Measurements from ENCODE around the gene DAGLB. TPM values are rescaled to one million over a fixed set of nuclear protein-coding genes. Genes with fewer than 3 reads are reported as not detected.

The DAGLB gene
- total RNA-seq, 1 donor from 2014 or later: 19.3 TPM

DNA sequence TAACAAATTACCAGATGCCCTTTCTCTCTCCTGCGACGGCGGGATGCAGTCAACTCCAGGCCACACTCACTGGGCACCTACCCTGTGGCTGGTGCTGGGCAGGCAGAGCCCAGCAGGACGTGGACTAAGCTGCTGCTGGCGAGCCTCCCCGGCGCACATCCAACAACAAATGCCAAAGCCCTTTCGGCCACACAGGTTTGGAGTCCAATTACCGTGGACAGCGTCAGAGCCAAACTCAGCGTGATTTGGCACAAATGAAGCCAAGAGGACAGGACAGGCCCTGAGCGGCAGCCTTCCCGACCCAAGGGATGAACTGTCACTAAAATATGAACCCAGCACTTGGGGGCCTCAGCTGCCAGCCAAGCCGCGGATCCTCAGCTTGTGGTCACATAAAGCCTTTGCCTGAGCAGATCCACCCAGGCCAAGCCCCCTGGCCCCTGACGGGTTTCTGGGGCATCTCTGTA is 28.4 kb downstream of the DAGLB start:
- Histone ChIP-seq H3K27ac (ENCODE audit: low read depth, low read length) (peak overlapping the region; percentile 88), H3K9ac (ENCODE audit: low read depth in 1 of 3, low read length in 3 of 3) (peak overlapping the region; percentile 48 to 79 (median 59)), H3K36me3 (ENCODE audit: control insufficient read depth in 3 of 3, insufficient read depth in 3 of 3, low read length in 3 of 3) (peaks cover 21 to 27% (median 27%) of the 10 kb centered on the region in 3 donors), H3K4me1 (ENCODE audit: control insufficient read depth in 3 of 3, insufficient read depth in 3 of 3, low read length in 3 of 3) (peaks cover 9 to 26% (median 23%) of the 10 kb centered on the region in 3 donors), H3K27me3 (ENCODE audit: control insufficient read depth in 3 of 3, insufficient read depth in 3 of 3, low read length in 3 of 3) (no peaks in the 10 kb centered on the region), H3K4me3 (ENCODE audit: low read length in 3 of 3) (no peak overlapping the region), H3K9me3 (ENCODE audit: control insufficient read depth in 3 of 3, low read length in 3 of 3) (no peaks in the 10 kb centered on the region)

DNA sequence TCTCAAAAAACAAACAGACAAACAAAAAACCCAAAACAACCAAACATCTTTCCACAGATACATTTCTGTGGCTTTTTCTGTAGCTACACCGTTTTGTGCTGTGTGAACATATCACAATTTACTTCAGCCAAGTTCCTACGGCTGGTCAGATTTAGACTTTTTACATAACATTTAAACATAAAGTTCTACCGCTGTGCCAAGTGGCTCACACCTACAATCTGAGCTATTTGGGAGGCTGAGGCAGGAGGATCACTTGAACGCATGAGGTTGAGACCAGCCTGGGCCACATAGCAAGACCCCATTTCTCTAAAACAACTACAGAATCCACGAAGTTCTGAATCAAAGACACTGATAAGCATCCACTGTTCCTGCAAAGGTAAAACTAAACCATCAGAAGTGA is 30.3 kb downstream of the DAGLB start:
- H3K27me3 ChIP-seq (ENCODE audit: control insufficient read depth in 3 of 3, insufficient read depth in 3 of 3, low read length in 3 of 3): no peaks in the 10 kb centered on the region
- H3K9me3 ChIP-seq (ENCODE audit: control insufficient read depth in 3 of 3, low read length in 3 of 3): no peaks in the 10 kb centered on the region
- H3K36me3 ChIP-seq (ENCODE audit: control insufficient read depth in 3 of 3, insufficient read depth in 3 of 3, low read length in 3 of 3): peaks cover 33 to 37% (median 34%) of the 10 kb centered on the region in 3 donors
- no peak overlapping the region for H3K9ac ChIP-seq (ENCODE audit: low read depth in 1 of 3, low read length in 3 of 3)
- H3K27ac ChIP-seq (ENCODE audit: low read depth, low read length): no peak overlapping the region
- peaks cover 6 to 15% (median 13%) of the 10 kb centered on the region in 3 donors for H3K4me1 ChIP-seq (ENCODE audit: control insufficient read depth in 3 of 3, insufficient read depth in 3 of 3, low read length in 3 of 3)
- H3K4me3 ChIP-seq (ENCODE audit: low read length in 3 of 3): no peak overlapping the region

DNA sequence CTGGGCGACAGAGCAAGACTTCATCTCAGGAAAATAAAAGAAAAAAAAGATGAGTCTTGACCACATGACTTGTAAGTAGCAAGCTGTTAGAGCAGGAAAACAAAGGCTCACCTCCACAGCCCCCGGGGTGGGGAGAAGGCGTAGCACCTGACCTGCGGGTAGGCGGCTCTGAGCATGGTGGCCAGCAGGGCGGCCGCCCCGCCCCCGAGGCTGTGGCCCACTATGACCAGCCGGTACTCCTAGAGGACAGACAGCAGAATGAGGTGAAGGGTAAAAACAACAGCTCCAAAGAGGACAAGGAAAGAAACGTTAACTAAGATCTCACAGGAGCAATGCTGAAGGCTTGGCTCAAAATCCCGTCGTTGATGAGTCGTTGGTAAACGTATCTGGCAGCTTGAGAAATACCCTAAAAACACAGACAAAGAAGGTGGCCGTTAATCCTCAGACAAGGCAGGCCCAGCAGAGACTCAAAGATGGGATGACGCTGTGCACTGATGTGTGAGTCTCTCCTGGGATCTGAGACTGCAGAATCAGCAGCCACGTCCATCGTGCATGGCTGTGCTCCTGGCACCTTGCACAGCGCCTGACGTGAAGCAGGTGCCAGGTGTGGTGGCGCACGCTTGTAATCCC is 31.1 kb downstream of the DAGLB start:
- Histone ChIP-seq H3K27ac (ENCODE audit: low read depth, low read length) (no peak overlapping the region), H3K36me3 (ENCODE audit: control insufficient read depth in 3 of 3, insufficient read depth in 3 of 3, low read length in 3 of 3) (peaks cover 31 to 35% (median 34%) of the 10 kb centered on the region in 3 donors), H3K4me3 (ENCODE audit: low read length in 3 of 3) (no peak overlapping the region), H3K9ac (ENCODE audit: low read depth in 1 of 3, low read length in 3 of 3) (no peak overlapping the region), H3K27me3 (ENCODE audit: control insufficient read depth in 3 of 3, insufficient read depth in 3 of 3, low read length in 3 of 3) (no peaks in the 10 kb centered on the region), H3K4me1 (ENCODE audit: control insufficient read depth in 3 of 3, insufficient read depth in 3 of 3, low read length in 3 of 3) (peaks cover 6 to 15% (median 13%) of the 10 kb centered on the region in 3 donors), H3K9me3 (ENCODE audit: control insufficient read depth in 3 of 3, low read length in 3 of 3) (no peaks in the 10 kb centered on the region)

DNA sequence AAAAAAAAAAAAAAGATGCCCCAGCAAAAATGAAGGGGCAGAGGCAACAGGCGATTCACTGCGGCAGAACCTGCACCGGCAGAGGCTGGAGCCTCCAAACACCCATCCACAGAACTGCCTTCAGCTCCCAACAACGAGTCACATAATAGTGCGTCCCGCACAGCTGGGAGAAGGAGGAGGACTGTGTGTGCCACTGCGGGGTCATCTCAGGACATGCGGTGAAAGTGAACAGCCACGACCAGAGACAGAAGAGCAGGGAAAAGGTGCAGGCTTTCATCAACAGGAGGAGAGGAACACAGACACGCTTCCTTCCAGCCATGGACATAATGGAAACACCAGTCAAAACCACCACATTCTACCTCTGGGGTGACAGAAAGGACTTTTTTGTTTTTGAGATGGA is 34.1 kb downstream of the DAGLB start:
- Histone ChIP-seq H3K36me3 (ENCODE audit: control insufficient read depth in 3 of 3, insufficient read depth in 3 of 3, low read length in 3 of 3) (peaks cover 45 to 55% (median 49%) of the 10 kb centered on the region in 3 donors), H3K9me3 (ENCODE audit: control insufficient read depth in 3 of 3, low read length in 3 of 3) (no peaks in the 10 kb centered on the region), H3K27ac (ENCODE audit: low read depth, low read length) (no peak overlapping the region), H3K9ac (ENCODE audit: low read depth in 1 of 3, low read length in 3 of 3) (no peak overlapping the region), H3K4me1 (ENCODE audit: control insufficient read depth in 3 of 3, insufficient read depth in 3 of 3, low read length in 3 of 3) (peaks cover 0 to 3% (median 0%) of the 10 kb centered on the region in 3 donors), H3K4me3 (ENCODE audit: low read length in 3 of 3) (no peak overlapping the region), H3K27me3 (ENCODE audit: control insufficient read depth in 3 of 3, insufficient read depth in 3 of 3, low read length in 3 of 3) (no peaks in the 10 kb centered on the region)

DNA sequence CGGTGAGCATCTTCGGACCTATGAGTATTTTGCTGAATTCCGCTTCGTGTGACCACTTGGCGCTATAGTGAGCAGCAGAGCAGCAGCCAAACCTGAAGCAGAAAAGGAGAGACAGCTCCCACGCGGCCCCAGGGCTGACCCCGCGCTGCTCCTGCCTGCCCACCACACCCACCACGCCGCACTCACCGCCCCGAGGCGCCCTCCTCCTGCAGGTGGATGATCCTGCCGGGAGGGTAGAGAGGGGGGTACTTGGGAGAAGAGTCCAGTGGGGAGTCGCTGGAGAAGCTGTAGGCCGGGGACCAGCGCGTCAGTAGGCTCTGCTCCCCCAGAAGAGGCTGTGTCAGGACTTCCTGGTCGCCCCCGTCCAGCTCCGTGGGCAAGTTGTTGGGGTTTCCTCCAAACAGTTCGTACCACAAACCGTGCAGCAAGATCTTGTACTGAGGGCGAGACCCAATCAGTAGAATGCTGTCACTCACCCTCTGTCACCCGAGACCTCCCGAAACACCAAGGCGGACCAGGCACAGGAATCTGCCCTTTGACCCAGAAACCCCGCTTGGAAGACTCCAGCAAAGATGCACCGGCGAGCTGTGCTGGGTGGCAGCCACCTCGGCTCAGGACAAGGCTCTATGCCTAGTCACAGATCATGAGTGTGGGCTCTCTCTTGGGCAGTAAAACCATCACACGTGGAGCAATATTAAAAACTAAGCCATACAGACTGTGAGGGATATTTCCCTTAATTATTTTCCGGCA is 37.6 kb downstream of the DAGLB start:
- no peaks in the 10 kb centered on the region for H3K9me3 ChIP-seq (ENCODE audit: control insufficient read depth in 3 of 3, low read length in 3 of 3)
- H3K27me3 ChIP-seq (ENCODE audit: control insufficient read depth in 3 of 3, insufficient read depth in 3 of 3, low read length in 3 of 3): no peaks in the 10 kb centered on the region
- H3K9ac ChIP-seq (ENCODE audit: low read depth in 1 of 3, low read length in 3 of 3): no peak overlapping the region
- no peak overlapping the region for H3K27ac ChIP-seq (ENCODE audit: low read depth, low read length)
- peaks cover 0 to 5% (median 0%) of the 10 kb centered on the region in 3 donors for H3K4me1 ChIP-seq (ENCODE audit: control insufficient read depth in 3 of 3, insufficient read depth in 3 of 3, low read length in 3 of 3)
- H3K4me3 ChIP-seq (ENCODE audit: low read length in 3 of 3): no peak overlapping the region
- H3K36me3 ChIP-seq (ENCODE audit: control insufficient read depth in 3 of 3, insufficient read depth in 3 of 3, low read length in 3 of 3): peaks cover 59 to 75% (median 60%) of the 10 kb centered on the region in 3 donors

DNA sequence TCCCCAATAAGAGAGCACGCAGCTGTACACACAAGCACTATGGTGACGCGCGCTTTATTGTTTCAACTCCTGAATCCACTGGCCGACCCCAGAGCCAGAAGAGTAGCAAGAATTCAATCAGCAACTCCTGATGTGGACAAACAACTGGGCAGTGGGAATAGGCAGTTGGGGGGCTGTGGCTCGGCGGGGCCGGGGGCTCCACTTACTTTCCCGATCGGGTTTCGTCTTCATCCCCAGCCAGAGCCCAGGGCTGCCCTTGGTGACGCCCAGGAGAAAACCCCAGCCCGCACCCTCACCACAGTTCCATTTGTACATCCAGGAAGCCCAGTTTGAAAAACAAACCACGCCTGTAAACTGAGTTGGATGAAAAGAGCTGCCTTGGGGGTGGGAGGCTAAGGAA is 38.7 kb downstream of the DAGLB start:
- no peaks in the 10 kb centered on the region for H3K27me3 ChIP-seq (ENCODE audit: control insufficient read depth in 3 of 3, insufficient read depth in 3 of 3, low read length in 3 of 3)
- H3K9ac ChIP-seq (ENCODE audit: low read depth in 1 of 3, low read length in 3 of 3): no peak overlapping the region
- peaks cover 61 to 69% (median 67%) of the 10 kb centered on the region in 3 donors for H3K36me3 ChIP-seq (ENCODE audit: control insufficient read depth in 3 of 3, insufficient read depth in 3 of 3, low read length in 3 of 3)
- H3K4me3 ChIP-seq (ENCODE audit: low read length in 3 of 3): no peak overlapping the region
- peaks cover 0 to 5% (median 0%) of the 10 kb centered on the region in 3 donors for H3K4me1 ChIP-seq (ENCODE audit: control insufficient read depth in 3 of 3, insufficient read depth in 3 of 3, low read length in 3 of 3)
- no peak overlapping the region for H3K27ac ChIP-seq (ENCODE audit: low read depth, low read length)
- no peaks in the 10 kb centered on the region for H3K9me3 ChIP-seq (ENCODE audit: control insufficient read depth in 3 of 3, low read length in 3 of 3)

DNA sequence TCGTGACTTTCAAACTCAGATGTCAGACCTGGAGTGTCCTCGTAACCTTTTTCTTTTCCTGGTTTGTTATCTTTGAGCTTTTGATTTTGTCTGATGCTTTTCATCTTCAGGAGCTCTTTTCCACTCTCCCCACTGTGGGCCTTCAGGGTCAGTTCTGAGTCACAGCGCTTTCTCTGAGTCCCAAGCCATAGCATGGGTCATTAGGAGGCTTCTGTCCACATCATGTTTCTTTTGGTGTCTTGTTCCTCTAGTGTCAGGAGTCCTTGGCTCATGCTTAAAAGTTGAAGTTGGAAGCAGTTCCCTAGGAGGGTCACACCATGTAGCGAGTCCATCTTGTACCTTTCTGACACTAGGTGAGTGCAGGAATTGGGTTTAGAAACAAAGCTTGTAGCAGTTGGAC is 40.3 kb downstream of the DAGLB start:
- no peak overlapping the region for H3K4me3 ChIP-seq (ENCODE audit: low read length in 3 of 3)
- peaks cover 0 to 3% (median 0%) of the 10 kb centered on the region in 3 donors for H3K4me1 ChIP-seq (ENCODE audit: control insufficient read depth in 3 of 3, insufficient read depth in 3 of 3, low read length in 3 of 3)
- peaks cover 65 to 74% (median 71%) of the 10 kb centered on the region in 3 donors for H3K36me3 ChIP-seq (ENCODE audit: control insufficient read depth in 3 of 3, insufficient read depth in 3 of 3, low read length in 3 of 3)
- H3K9me3 ChIP-seq (ENCODE audit: control insufficient read depth in 3 of 3, low read length in 3 of 3): no peaks in the 10 kb centered on the region
- H3K9ac ChIP-seq (ENCODE audit: low read depth in 1 of 3, low read length in 3 of 3): no peak overlapping the region
- H3K27ac ChIP-seq (ENCODE audit: low read depth, low read length): no peak overlapping the region
- no peaks in the 10 kb centered on the region for H3K27me3 ChIP-seq (ENCODE audit: control insufficient read depth in 3 of 3, insufficient read depth in 3 of 3, low read length in 3 of 3)

DNA sequence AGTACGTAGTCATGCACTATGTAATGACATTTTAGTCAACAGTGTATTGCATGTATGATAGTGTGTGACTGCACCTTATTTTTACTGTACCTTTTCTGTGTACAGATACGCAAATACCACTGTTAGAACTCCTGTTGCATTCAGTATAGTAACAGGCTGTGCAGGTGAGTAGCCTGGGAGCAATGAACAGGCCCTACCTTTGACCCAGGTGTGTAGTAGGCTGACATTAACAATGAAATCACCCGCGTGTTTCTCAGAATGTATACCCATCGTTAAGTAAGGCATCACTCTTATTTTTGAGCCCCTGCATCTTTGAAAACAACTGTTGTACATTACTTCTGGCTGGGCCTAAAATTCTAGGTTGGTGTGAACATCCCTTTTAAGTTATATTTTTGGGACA is 41.6 kb downstream of the DAGLB start:
- no peak overlapping the region for H3K27ac ChIP-seq (ENCODE audit: low read depth, low read length)
- no peaks in the 10 kb centered on the region for H3K9me3 ChIP-seq (ENCODE audit: control insufficient read depth in 3 of 3, low read length in 3 of 3)
- H3K4me3 ChIP-seq (ENCODE audit: low read length in 3 of 3): no peak overlapping the region
- H3K36me3 ChIP-seq (ENCODE audit: control insufficient read depth in 3 of 3, insufficient read depth in 3 of 3, low read length in 3 of 3): peaks cover 72 to 79% (median 76%) of the 10 kb centered on the region in 3 donors
- H3K27me3 ChIP-seq (ENCODE audit: control insufficient read depth in 3 of 3, insufficient read depth in 3 of 3, low read length in 3 of 3): no peaks in the 10 kb centered on the region
- no peak overlapping the region for H3K9ac ChIP-seq (ENCODE audit: low read depth in 1 of 3, low read length in 3 of 3)
- peaks cover 0 to 3% (median 0%) of the 10 kb centered on the region in 3 donors for H3K4me1 ChIP-seq (ENCODE audit: control insufficient read depth in 3 of 3, insufficient read depth in 3 of 3, low read length in 3 of 3)

DNA sequence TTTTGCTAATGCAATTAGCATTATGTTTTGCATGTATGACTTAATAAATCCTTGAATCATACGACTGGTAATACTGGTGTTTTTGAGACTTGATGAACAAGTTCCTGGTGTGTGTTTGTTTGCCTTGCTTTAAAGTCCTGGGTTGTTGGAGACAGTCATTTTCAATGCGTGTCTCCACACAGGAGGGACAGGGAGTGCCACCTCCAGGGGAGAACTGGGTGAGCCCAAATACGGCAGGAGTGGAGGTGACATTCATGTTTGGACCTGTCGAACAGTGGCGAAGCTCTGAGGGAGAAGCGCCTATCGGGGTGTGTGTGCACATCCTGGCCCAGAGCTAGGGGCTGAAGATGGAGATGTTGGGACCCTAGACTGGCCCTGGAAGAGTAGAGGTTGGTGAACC is 43.8 kb downstream of the DAGLB start:
- H3K36me3 ChIP-seq (ENCODE audit: control insufficient read depth in 3 of 3, insufficient read depth in 3 of 3, low read length in 3 of 3): peaks cover 59 to 67% (median 61%) of the 10 kb centered on the region in 3 donors
- H3K4me1 ChIP-seq (ENCODE audit: control insufficient read depth in 3 of 3, insufficient read depth in 3 of 3, low read length in 3 of 3): peaks cover 11 to 13% (median 12%) of the 10 kb centered on the region in 3 donors
- no peak overlapping the region for H3K27ac ChIP-seq (ENCODE audit: low read depth, low read length)
- no peaks in the 10 kb centered on the region for H3K27me3 ChIP-seq (ENCODE audit: control insufficient read depth in 3 of 3, insufficient read depth in 3 of 3, low read length in 3 of 3)
- H3K9me3 ChIP-seq (ENCODE audit: control insufficient read depth in 3 of 3, low read length in 3 of 3): no peaks in the 10 kb centered on the region
- no peak overlapping the region for H3K9ac ChIP-seq (ENCODE audit: low read depth in 1 of 3, low read length in 3 of 3)
- no peak overlapping the region for H3K4me3 ChIP-seq (ENCODE audit: low read length in 3 of 3)

DNA sequence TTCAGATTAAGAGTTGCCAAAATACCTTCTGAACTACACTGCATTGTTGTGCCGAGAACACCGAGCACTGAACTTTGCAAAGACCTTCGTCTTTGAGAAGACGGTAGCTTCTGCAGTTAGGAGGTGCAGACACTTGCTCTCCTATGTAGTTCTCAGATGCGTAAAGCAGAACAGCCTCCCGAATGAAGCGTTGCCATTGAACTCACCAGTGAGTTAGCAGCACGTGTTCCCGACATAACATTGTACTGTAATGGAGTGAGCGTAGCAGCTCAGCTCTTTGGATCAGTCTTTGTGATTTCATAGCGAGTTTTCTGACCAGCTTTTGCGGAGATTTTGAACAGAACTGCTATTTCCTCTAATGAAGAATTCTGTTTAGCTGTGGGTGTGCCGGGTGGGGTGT is 45.0 kb downstream of the DAGLB start:
- Histone ChIP-seq H3K4me3 (ENCODE audit: low read length in 3 of 3) (no peak overlapping the region), H3K36me3 (ENCODE audit: control insufficient read depth in 3 of 3, insufficient read depth in 3 of 3, low read length in 3 of 3) (peaks cover 49 to 58% (median 57%) of the 10 kb centered on the region in 3 donors), H3K27ac (ENCODE audit: low read depth, low read length) (no peak overlapping the region)

More for the DNA sequence above, 45.0 kb downstream of the DAGLB start:
- no peaks in the 10 kb centered on the region for H3K27me3 ChIP-seq (ENCODE audit: control insufficient read depth in 3 of 3, insufficient read depth in 3 of 3, low read length in 3 of 3)
- H3K9ac ChIP-seq (ENCODE audit: low read depth in 1 of 3, low read length in 3 of 3): no peak overlapping the region
- peaks cover 23 to 25% (median 24%) of the 10 kb centered on the region in 3 donors for H3K4me1 ChIP-seq (ENCODE audit: control insufficient read depth in 3 of 3, insufficient read depth in 3 of 3, low read length in 3 of 3)
- no peaks in the 10 kb centered on the region for H3K9me3 ChIP-seq (ENCODE audit: control insufficient read depth in 3 of 3, low read length in 3 of 3)

Data from skeletal muscle tissue (tissue), 4 donors.